Mammary epithelial cell (primary cell): ENCODE results near the gene GLE1.

Experiments
- EZH2 ChIP-seq: IDR thresholded peaks from 2 replicates; pipeline ENCODE4 v1.6.1; 2012; ENCODE audit warnings: low read length, inconsistent platforms, borderline replicate concordance
- TF ChIP-seq, protein P1 (sequence below), 2 donors: IDR thresholded peaks in 1 of 2; conservative IDR thresholded peaks in 1 of 2; 2 replicates each; pipeline ENCODE4 v1.5.1; 2011 to 2012; ENCODE audit warnings: inconsistent platforms in 2 of 2, low read length in 2 of 2, mild to moderate bottlenecking in 2 of 2, control low read depth in 1 of 2, low read depth in 1 of 2; ENCODE audit not compliant: insufficient read depth in 1 of 2; ENCODE audit errors: extremely low read depth in 1 of 2

DNA sequence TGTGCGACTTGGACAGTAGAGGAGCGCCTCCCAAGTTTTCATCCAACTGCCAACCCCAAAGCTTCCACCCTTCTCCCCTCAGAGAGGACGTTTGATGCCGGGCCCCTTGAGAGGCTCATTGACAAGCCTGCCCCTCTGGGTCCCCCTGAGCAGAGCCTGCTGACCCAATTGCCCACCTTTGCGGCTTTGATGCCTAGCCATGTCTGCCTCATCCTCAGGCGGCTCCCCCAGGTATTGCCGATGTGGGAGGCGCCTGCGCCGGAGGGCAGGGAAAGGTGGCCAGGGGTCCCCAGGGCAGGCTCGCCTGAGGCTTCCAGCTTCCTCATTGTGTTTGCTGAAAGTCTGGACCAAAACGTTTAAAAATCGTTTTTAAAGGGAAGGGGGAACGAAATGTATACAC, 47.3 kb upstream of the GLE1 start:
- TF ChIP-seq, protein P1, sequence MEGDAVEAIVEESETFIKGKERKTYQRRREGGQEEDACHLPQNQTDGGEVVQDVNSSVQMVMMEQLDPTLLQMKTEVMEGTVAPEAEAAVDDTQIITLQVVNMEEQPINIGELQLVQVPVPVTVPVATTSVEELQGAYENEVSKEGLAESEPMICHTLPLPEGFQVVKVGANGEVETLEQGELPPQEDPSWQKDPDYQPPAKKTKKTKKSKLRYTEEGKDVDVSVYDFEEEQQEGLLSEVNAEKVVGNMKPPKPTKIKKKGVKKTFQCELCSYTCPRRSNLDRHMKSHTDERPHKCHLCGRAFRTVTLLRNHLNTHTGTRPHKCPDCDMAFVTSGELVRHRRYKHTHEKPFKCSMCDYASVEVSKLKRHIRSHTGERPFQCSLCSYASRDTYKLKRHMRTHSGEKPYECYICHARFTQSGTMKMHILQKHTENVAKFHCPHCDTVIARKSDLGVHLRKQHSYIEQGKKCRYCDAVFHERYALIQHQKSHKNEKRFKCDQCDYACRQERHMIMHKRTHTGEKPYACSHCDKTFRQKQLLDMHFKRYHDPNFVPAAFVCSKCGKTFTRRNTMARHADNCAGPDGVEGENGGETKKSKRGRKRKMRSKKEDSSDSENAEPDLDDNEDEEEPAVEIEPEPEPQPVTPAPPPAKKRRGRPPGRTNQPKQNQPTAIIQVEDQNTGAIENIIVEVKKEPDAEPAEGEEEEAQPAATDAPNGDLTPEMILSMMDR (conservative IDR thresholded peaks at IDR 0.05 in 1 of 2, IDR thresholded peaks at IDR 0.05 in 1 of 2; ENCODE audit: extremely low read depth in 1 of 2, insufficient read depth in 1 of 2, low read depth in 1 of 2, low read length in 2 of 2): no peak
- no peak for TF ChIP-seq EZH2
